SKM-1 treated with dmso at 0.1 percent for 144 hours (cell line): ENCODE measurements around the gene MSRB1.
"Not testable (repeated sequence)": the region's sequence is repeated elsewhere in the genome, so short reads cannot be mapped to it uniquely, and the experiment has no call there.

ENCODE experiments used
- DNase-seq: peaks from one replicate; lab custom pipeline; 2025; ENCODE audit not compliant: unreplicated experiment; lab: John Stamatoyannopoulos, UW

The MSRB1 gene

DNA sequence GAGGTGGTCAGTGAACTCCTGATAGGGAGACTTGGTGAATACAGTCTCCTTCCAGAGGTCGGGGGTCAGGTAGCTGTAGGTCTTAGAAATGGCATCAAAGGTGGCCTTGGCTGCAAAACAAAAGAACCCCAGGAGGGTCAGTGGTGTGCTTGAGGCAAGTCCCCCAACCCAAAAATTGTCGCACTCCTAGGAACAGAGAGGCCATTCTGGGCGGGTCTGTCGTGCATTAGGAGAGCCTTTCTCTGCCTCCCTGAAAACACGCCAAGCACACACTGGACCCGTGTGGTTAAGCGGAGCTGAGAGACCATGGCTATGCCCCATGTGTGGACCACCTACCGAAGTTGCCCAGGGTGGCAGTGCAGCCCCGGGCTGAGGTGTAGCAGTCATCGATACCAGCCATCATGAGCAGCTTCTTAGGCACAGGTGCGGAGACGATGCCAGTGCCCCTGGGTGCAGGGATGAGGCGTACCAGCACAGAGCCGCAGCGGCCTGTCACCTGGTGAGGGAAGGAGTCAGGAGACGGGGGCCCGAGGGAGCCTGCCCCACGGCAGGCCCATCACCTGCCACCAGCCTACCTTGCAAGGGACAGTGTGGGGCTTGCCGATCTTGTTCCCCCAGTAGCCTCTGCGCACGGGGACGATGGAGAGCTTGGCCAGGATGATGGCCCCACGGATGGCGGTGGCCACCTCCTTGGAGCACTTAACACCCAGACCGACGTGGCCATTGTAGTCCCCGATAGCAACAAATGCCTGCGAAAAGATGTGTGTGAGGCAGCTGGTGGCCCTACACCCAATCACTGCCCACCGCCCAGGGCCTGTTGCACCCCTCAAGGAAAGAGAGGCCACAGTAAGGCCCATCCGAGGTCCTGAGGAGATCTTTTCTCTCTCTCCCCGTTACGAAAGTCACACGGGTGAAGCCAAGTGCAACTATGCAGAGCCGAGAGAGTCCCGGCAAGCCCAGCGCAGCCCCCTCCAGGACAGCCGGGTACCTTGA is 19.5 kb upstream of the MSRB1 start:
- not testable (repeated sequence) for DNase-seq

- no peak for DNase-seq
Measured at GRCh38 chr16:1961651-1962067, 18.7 kb upstream of the MSRB1 start.

GRCh38 chr16:1960665-1961630 is 17.9 kb upstream of the MSRB1 start:
- peak; percentile 29 for DNase-seq

GRCh38 chr16:1959269-1960039 is 16.5 kb upstream of the MSRB1 start, which contains the start of gene NDUFB10:
Gene NDUFB10 (plus strand): TSS chr16:1959538. CDS start chr16:1959625, 87 bp downstream.
- DNase-seq, result peak; percentile 82

- no peak for DNase-seq
Measured at GRCh38 chr16:1958715-1959268, 15.8 kb upstream of the MSRB1 start.

GRCh38 chr16:1958143-1958491 is 15.1 kb upstream of the MSRB1 start:
- DNase-seq, result not testable (repeated sequence)

DNA sequence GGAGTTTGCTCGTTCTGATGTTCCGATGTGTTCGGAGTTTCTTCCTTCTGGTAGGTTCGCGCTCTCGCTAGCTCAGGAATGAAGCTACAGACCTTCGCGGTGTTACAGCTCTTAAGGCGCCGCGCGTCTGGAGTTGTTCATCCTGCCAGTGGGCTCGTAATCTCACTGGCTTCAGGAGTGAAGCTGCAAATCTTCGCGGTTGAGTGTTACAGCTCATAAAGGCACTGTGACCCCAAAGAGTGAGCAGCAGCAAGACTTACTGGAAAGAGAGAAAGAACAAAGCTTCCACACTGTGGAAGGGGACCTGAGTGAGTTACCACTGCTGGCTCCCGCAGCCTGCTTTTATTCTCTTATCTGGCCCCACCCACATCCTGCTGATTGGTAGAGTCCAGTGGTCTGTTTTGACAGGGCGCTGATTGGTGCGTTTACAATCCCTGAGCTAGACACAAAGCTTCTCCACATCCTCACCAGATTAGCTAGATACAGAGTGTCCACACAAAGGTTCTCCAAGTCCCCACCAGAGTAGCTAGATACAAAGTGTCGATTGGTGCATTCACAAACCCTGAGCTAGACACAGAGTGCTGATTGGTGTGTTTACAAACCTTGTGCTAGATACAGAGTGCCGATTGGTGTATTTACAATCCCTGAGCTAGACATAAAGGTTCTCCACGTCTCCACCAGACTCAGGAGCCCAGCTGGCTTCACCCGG is 14.6 kb upstream of the MSRB1 start:
- not testable (repeated sequence) for DNase-seq

DNA sequence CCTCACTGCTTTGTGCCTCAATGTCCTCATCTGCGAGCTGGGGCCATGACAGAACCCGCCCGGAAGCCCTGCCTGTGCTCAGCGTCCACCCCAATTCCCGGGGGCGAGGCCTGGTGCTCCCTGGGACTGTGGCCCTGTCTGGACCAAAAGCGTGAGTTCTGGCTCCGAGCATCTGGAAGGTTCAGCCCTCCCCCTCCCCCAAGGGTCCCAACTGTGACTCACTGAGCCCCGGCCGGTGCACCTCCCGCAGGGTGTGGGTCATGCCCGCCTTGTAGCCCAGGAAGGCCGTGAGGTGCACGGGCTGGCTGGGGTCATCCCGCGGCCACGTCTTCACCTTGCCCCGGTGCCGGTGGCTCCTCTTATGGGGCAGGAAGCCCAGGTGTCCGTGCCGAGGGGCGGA is 10.7 kb upstream of the MSRB1 start:
- DNase-seq, result no peak

GRCh38 chr16:1950559-1950958 is 7.6 kb upstream of the MSRB1 start:
- DNase-seq, result no peak

DNA sequence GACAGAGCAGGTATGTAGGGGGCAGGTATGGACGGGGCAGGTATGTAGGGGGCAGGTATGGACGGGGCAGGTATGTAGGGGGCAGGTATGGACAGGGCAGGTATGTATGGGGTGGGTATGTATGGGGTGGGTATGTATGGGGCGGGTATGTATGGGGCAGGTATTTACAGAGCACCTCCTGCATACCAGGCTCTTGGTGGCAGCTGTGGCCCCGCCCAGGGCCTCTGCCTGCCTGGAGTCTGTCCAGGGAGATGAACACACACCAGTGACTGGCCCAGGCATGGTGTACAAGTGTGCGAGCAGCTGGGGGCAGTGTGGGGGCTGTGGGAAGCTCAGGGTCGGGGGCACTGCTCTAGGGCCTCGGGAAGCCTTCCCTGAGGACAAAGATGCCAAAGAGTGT is 7.0 kb upstream of the MSRB1 start:
- DNase-seq, result no peak

- DNase-seq, result no peak
Measured at GRCh38 chr16:1949507-1949906, 6.5 kb upstream of the MSRB1 start.

GRCh38 chr16:1947369-1947670 is 4.3 kb upstream of the MSRB1 start:
- no peak for DNase-seq

DNA sequence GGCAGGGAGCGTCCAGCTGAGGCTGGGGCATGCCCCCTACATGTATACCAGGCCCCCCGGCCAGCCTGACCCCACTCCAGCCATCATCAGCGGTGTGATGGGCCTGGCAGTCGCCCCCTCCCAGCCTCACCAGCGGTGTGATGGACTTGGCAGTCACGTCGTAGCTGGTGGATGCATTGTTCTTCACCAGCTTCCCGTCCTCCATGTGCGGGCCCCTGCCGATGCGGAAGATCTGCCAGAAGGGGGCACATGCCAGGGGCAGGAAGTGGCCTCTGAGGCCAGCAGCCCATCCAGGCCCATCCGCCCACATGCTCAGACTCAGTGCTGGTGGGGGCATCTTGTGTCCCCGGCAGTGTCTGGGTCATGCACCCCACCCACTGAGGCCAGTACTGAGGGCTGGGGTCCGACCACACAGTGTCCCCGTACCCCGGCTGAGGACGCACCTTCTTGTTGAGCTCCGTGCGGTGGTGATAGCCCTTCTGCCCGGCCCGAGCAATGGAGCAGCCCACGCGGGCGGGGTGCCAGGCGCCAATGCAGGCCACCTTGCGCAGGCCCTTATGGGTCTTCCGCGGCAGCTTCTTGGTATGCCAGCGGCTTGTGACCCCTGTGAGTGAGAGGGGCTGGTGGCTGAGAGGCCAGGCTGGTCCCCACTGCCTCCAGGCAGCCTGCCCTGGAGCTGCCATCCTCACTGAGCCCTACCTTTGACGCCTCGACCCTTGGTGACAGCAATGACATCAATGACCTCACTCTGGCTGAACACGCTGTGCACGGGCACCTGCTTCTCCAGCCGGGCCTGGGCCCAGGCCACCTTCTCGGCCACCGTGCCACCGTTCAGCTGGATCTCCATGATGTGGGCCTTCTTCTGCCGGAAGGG is 3.7 kb upstream of the MSRB1 start:
- no peak for DNase-seq

GRCh38 chr16:1945559-1946391 is 2.8 kb upstream of the MSRB1 start:
- DNase-seq, result no peak

DNA sequence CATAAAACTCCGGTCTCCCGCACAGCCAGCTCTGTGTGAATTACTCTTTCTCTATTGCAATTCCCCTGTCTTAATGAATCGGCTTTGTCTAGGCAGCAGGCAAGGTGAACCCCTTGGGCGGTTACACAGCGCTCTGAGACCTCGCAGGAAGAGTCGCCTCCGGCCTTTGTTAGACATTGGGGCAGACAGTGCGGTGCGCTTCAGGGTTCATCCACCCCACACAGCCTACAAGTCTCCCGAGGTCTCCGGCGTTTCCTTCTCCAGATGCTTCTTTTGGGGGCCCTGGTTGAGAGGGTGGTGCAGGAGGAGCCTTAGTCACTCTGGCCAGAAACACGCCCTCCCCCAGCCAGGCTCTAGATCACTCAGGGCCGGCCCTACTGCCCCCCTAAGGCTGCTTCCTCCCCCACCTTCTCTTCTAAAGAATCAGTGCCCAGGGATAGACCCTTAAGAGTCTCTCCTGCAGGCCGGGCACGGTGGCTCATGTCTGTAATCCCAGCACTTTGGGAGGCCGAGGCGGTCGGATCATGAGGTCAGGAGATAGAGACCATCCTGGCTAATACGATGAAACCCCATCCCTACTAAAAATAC is 1.7 kb upstream of the MSRB1 start:
- no peak for DNase-seq

DNA sequence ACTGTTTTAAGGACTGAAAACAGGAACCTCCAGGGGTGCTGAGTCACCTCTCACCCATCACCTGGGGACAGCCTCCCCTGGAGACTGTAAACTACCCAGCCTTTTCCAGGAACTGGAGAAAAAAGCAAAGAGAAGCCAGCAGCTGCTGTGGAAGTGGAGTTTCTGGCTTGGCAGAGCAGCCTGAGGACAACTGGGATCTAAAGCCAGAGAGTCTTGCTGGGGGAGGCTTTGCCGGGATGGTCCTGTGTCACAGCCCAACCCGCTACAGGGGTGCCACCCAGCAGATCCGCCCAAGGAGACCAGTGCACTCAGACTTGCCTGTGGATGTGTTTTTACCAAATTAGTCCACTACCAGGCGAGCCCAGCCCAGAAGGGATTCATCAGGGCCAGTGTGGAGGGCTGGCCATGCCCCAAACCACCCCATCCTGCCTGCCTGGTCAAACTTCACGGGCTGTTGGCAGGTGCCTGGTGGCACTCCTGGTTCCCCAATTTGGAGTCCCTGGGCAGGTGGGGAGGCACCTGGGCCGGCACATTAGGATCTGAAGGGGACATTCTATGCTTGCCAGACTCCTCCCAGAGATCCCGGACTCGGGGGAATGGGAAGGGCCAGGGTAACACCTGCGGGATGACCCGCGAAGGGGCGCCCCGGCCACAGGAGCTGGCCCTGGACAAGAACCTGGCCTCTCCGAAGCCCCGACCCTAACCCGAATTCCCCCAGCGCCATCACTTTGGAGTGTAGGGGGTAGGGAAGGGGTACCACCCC is 771 bp downstream of the MSRB1 start:
- peak; percentile 89 for DNase-seq
